ENCODE data around the gene TMEFF1. TPM values are rescaled to one million over a fixed set of nuclear protein-coding genes. Genes with fewer than 3 reads are reported as not detected.

Gene TMEFF1
- total and polyA plus RNA-seq, 8 donors, result 0.05 to 0.92 TPM; not detected in 6

DNA sequence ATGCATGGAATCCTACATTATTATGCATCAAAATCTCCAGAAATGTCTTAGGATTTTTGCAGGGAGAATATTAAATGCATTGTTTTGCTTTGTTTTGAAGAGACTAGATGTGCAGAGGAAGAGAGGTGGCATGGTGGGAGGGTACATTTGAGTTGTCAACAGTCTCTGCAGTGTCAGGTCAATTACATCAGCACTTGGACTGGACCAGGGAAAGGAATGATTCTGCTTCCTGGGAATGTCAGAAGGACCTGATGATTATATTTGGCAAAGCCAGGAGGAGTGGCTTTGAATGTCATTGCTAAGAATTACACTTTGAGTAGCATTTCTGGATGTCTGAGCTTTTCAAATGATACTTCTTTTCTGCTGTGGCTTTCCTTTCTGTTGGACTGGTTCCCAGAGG, 17.5 kb upstream of the TMEFF1 start:
- intact Hi-C loops (cut with DNase I; ENCODE audit: low total_unique reads), result no loop called here
- Histone ChIP-seq H3K4me1 (no peaks in the 10 kb centered on the region), H3K27ac (no peak overlapping the region), H3K27me3 (no peaks in the 10 kb centered on the region), H3K4me3 (no peak overlapping the region), H3K36me3 (peaks cover 3 to 45% (median 37%) of the 10 kb centered on the region in 4 donors), H3K9me3 (no peaks in the 10 kb centered on the region)
- no peak for DNase-seq
- TF ChIP-seq POLR2AphosphoS5 (IDR thresholded peaks at IDR 0.05), result no peak
- TF ChIP-seq, protein P1, sequence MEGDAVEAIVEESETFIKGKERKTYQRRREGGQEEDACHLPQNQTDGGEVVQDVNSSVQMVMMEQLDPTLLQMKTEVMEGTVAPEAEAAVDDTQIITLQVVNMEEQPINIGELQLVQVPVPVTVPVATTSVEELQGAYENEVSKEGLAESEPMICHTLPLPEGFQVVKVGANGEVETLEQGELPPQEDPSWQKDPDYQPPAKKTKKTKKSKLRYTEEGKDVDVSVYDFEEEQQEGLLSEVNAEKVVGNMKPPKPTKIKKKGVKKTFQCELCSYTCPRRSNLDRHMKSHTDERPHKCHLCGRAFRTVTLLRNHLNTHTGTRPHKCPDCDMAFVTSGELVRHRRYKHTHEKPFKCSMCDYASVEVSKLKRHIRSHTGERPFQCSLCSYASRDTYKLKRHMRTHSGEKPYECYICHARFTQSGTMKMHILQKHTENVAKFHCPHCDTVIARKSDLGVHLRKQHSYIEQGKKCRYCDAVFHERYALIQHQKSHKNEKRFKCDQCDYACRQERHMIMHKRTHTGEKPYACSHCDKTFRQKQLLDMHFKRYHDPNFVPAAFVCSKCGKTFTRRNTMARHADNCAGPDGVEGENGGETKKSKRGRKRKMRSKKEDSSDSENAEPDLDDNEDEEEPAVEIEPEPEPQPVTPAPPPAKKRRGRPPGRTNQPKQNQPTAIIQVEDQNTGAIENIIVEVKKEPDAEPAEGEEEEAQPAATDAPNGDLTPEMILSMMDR (IDR thresholded peaks at IDR 0.05), result no peak
- TF ChIP-seq POLR2A (IDR thresholded peaks at IDR 0.05), result no peak
- no peak for TF ChIP-seq EP300 (IDR thresholded peaks at IDR 0.05)

DNA sequence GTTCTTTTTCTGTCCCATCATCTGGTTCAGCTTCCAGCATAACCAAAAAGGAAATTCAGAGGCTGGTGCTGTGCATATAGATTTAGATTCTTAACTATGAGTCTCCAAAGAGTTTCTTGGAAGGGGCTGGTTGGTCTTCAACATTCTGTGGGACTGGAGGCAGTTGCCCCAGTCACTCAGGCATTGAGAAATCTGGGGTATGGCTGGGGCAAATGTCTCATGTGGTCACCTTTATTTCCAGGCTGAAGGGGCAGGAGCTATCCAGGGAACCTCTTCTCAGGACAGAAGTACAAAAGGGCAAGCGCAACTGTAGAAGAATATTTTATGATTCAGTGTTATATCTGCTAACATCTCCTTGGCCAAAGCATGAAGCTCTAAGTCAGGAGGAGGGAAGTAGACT, 15.4 kb upstream of the TMEFF1 start:
- no peak for DNase-seq
- TF ChIP-seq POLR2AphosphoS5 (IDR thresholded peaks at IDR 0.05) (no peak), POLR2A (IDR thresholded peaks at IDR 0.05) (no peak), EP300 (IDR thresholded peaks at IDR 0.05) (no peak)
- TF ChIP-seq, protein P1 (IDR thresholded peaks at IDR 0.05), result no peak
- no peak overlapping the region for H3K27ac ChIP-seq
- H3K27me3 ChIP-seq, result no peaks in the 10 kb centered on the region
- 97 to 100% (median 100%) methylated on average over 1 of the region's 1 CpG for WGBS, 5 donors
- intact Hi-C loops (cut with DNase I; ENCODE audit: low total_unique reads), result no loop called here
- H3K9me3 ChIP-seq, result no peaks in the 10 kb centered on the region
- peaks cover 2 to 24% (median 16%) of the 10 kb centered on the region in 4 donors for H3K36me3 ChIP-seq
- H3K4me1 ChIP-seq, result no peaks in the 10 kb centered on the region
- H3K4me3 ChIP-seq, result no peak overlapping the region

DNA sequence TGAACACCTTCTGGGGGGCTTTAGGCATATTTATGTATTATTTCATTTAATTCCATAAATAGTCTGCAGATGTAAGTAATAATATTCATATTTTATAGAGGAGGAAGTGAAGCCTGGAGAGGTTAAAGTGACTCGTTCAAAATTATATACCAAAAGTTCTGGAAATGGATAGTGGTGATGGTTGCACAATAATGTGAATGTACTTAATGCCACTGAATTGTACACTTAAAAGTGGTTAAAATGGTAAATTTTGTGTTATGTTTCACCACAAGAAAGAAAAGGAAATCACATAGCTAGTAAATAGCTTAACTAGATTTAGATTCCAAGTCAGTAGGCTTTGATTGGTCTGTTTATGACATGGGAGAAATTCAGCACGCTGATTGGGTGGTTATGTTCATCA, 13.0 kb upstream of the TMEFF1 start:
- 73 to 85% (median 79%) methylated on average over 2 of the region's 2 CpGs for WGBS, 5 donors
- Histone ChIP-seq H3K36me3 (peaks cover 0 to 3% (median 0%) of the 10 kb centered on the region in 4 donors), H3K9me3 (no peaks in the 10 kb centered on the region), H3K4me1 (no peaks in the 10 kb centered on the region), H3K27ac (no peak overlapping the region), H3K4me3 (no peak overlapping the region), H3K27me3 (no peaks in the 10 kb centered on the region)
- DNase-seq, result no peak
- intact Hi-C loops (cut with DNase I; ENCODE audit: low total_unique reads), result no loop called here
- TF ChIP-seq POLR2AphosphoS5 (IDR thresholded peaks at IDR 0.05), result no peak
- no peak for TF ChIP-seq EP300 (IDR thresholded peaks at IDR 0.05)
- TF ChIP-seq POLR2A (IDR thresholded peaks at IDR 0.05), result no peak
- TF ChIP-seq, protein P1 (IDR thresholded peaks at IDR 0.05), result no peak

DNA sequence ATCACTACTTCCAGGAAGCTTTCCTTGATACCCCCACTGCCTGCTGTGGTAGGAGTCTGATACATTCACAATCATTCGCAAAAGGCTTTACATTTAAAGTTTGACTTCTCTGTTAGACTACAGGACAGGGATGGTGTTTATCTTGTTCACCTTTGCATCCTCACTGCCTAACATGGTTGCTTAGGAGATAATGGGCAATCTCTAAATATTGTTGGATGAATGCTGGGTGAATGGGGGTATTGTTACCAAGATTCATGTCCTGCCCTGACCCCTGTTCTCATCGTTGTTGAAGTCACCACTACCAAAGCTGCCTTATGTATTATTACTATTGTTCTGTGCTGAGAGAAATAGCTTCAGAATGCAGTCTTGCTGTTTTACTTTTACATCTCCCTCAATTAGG, 7.7 kb upstream of the TMEFF1 start:
- H3K4me3 ChIP-seq, result no peak overlapping the region
- H3K4me1 ChIP-seq, result peaks cover 0 to 10% (median 0%) of the 10 kb centered on the region in 4 donors
- intact Hi-C loops (cut with DNase I; ENCODE audit: low total_unique reads), result no loop called here
- TF ChIP-seq, protein P1 (IDR thresholded peaks at IDR 0.05), result no peak
- TF ChIP-seq POLR2A (IDR thresholded peaks at IDR 0.05) (no peak), EP300 (IDR thresholded peaks at IDR 0.05) (no peak), POLR2AphosphoS5 (IDR thresholded peaks at IDR 0.05) (no peak)
- no peaks in the 10 kb centered on the region for H3K27me3 ChIP-seq
- WGBS, 5 donors, result 69 to 77% (median 76%) methylated on average over 2 of the region's 2 CpGs
- no peaks in the 10 kb centered on the region for H3K9me3 ChIP-seq
- no peak overlapping the region for H3K27ac ChIP-seq
- no peak for DNase-seq
- no peaks in the 10 kb centered on the region for H3K36me3 ChIP-seq
